NB4 (cell line): ENCODE results near the gene SFSWAP.

Source experiments
- CTCF ChIP-seq: IDR thresholded peaks from one replicate; pipeline ENCODE4 v1.5.1; 2012; ENCODE audit warnings: low read depth, low read length
- MAX ChIP-seq: IDR thresholded peaks from 2 replicates; pipeline ENCODE4 v1.6.1; 2011; ENCODE audit warnings: low read depth, low read length
- POLR2A ChIP-seq: IDR thresholded peaks from 2 replicates; pipeline ENCODE4 v1.6.1; 2011; ENCODE audit warnings: mild to moderate bottlenecking; ENCODE audit not compliant: insufficient read length; ENCODE audit errors: extremely low read depth

GRCh38 chr12:131709226-131709625 is 1.7 kb upstream of the SFSWAP start:
- TF ChIP-seq CTCF (no peak), POLR2A (no peak), MAX (no peak)
